ENCODE measurements around the gene SMARCA4. TPM values are rescaled to one million over a fixed set of nuclear protein-coding genes. Genes with fewer than 3 reads are reported as not detected.
A peak's percentile ranks its signal among the peaks of the same experiment; 100 is the strongest.

SMARCA4 gene
- polyA plus RNA-seq (2013, experiment 1 of 2): 200 TPM
- polyA plus RNA-seq (2013, experiment 2 of 2): 168 TPM

- Histone ChIP-seq H3K27ac (ENCODE audit: low read depth, low read length, severe bottlenecking) (peak within 1 kb of the TSS; percentile 95), H3K4me3 (ENCODE audit: extremely low read depth, insufficient read depth, low read length, poor library complexity, severe bottlenecking) (peak within 1 kb of the TSS; percentile 95), H3K9me3 (ENCODE audit: control insufficient read depth, low read length) (no peaks in the 10 kb centered on the region), H3K4me1 (ENCODE audit: control insufficient read depth, insufficient read depth, low read length, poor library complexity, severe bottlenecking) (no peaks in the 10 kb centered on the region), H3K36me3 (ENCODE audit: control insufficient read depth, insufficient read depth, low read length) (peaks cover 18% of the 10 kb centered on the region)
- whole genome bisulfite sequencing, 2 experiments (ENCODE audit: insufficient coverage in 2 of 2): 2 to 3% methylated on average over 64 to 73 of the region's 100 CpGs
Measured at GRCh38 chr19:10960314-10961072, at the start of gene SMARCA4. Gene SMARCA4, plus strand, starts transcription at chr19:10961030. Its CDS starts 23,122 bp downstream, at chr19:10984152.

DNA sequence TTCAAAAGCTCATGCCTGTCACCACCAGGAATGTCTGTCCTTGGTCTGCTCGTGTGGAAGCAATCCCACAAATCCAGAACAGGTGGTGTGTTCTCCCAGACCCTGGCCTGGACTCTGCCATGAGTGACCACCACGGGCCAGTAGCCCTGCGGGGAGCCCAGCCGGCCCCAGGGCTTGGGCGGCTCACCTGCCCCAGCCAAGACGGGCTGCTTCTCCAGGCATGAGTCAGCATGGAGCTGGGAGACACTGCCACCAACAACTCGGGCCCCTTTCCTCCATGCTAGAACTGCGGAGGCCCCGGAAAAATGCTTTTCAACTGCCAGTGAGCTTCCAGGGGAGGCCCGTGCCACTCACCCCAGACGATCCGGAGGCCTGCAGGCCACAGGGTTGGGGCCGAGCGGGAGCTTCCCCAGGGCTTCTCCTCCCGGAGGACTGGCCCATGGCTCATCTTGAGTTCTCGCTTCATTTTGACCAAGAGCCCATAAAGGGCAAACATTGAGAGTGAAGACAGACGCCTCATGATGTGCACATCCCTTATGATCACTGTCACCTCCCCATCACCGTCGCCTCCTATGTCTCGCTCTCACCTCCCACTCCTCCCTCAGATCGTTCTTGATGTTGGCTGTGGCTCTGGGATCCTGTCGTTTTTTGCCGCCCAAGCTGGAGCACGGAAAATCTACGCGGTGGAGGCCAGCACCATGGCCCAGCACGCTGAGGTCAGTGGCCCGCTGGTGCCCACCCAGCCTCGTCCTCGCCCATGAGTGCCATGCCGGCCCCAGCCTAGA lies 49.1 kb upstream of the SMARCA4 start:
- Histone ChIP-seq H3K9me3 (ENCODE audit: control insufficient read depth, low read length) (no peaks in the 10 kb centered on the region), H3K36me3 (ENCODE audit: control insufficient read depth, insufficient read depth, low read length) (peaks cover 72% of the 10 kb centered on the region), H3K27ac (ENCODE audit: low read depth, low read length, severe bottlenecking) (no peak overlapping the region), H3K4me3 (ENCODE audit: extremely low read depth, insufficient read depth, low read length, poor library complexity, severe bottlenecking) (no peak overlapping the region), H3K4me1 (ENCODE audit: control insufficient read depth, insufficient read depth, low read length, poor library complexity, severe bottlenecking) (peaks cover 9% of the 10 kb centered on the region)
- 95 to 98% methylated on average over 27 to 31 of the region's 31 CpGs for WGBS, 2 experiments (ENCODE audit: insufficient coverage in 2 of 2)

DNA sequence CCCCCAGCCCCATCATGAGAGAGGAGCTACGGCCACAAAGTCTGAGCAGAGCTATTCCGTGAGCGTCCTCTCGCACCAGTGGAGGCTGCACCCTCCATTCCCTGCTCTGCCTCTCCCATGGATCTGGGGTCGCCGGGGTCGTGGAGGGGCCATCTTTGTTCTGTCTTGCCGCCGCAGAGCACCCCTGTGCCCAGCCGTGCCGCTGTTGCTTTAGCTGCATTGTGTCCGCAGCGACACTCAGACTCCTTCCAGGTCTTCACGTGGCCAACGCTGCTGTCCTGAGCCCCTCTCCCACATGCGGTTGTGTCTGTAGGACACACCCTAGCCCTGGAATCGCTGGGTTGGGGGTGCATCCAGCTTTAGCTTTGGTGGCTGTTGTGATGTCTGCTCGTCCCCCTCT lies 48.2 kb upstream of the SMARCA4 start:
- Histone ChIP-seq H3K4me1 (ENCODE audit: control insufficient read depth, insufficient read depth, low read length, poor library complexity, severe bottlenecking) (peaks cover 9% of the 10 kb centered on the region), H3K9me3 (ENCODE audit: control insufficient read depth, low read length) (no peaks in the 10 kb centered on the region), H3K4me3 (ENCODE audit: extremely low read depth, insufficient read depth, low read length, poor library complexity, severe bottlenecking) (no peak overlapping the region), H3K36me3 (ENCODE audit: control insufficient read depth, insufficient read depth, low read length) (peaks cover 73% of the 10 kb centered on the region), H3K27ac (ENCODE audit: low read depth, low read length, severe bottlenecking) (no peak overlapping the region)
- WGBS, 2 experiments (ENCODE audit: insufficient coverage in 2 of 2): 91 to 95% methylated on average over 17 to 18 of the region's 18 CpGs

GRCh38 chr19:10913716-10914340 lies 47.0 kb upstream of the SMARCA4 start:
- Histone ChIP-seq H3K4me3 (ENCODE audit: extremely low read depth, insufficient read depth, low read length, poor library complexity, severe bottlenecking) (no peak overlapping the region), H3K4me1 (ENCODE audit: control insufficient read depth, insufficient read depth, low read length, poor library complexity, severe bottlenecking) (peaks cover 9% of the 10 kb centered on the region), H3K9me3 (ENCODE audit: control insufficient read depth, low read length) (no peaks in the 10 kb centered on the region), H3K36me3 (ENCODE audit: control insufficient read depth, insufficient read depth, low read length) (peaks cover 71% of the 10 kb centered on the region), H3K27ac (ENCODE audit: low read depth, low read length, severe bottlenecking) (no peak overlapping the region)
- WGBS, 2 experiments (ENCODE audit: insufficient coverage in 2 of 2): 97 to 98% methylated on average over 20 to 22 of the region's 24 CpGs

- H3K27ac ChIP-seq (ENCODE audit: low read depth, low read length, severe bottlenecking): no peak overlapping the region
- peaks cover 73% of the 10 kb centered on the region for H3K36me3 ChIP-seq (ENCODE audit: control insufficient read depth, insufficient read depth, low read length)
- WGBS, 2 experiments (ENCODE audit: insufficient coverage in 2 of 2): 92 to 93% methylated on average over 17 of the region's 19 CpGs
- H3K9me3 ChIP-seq (ENCODE audit: control insufficient read depth, low read length): no peaks in the 10 kb centered on the region
- peaks cover 9% of the 10 kb centered on the region for H3K4me1 ChIP-seq (ENCODE audit: control insufficient read depth, insufficient read depth, low read length, poor library complexity, severe bottlenecking)
- no peak overlapping the region for H3K4me3 ChIP-seq (ENCODE audit: extremely low read depth, insufficient read depth, low read length, poor library complexity, severe bottlenecking)
Measured at GRCh38 chr19:10915130-10916091, 45.4 kb upstream of the SMARCA4 start.

- no peak overlapping the region for H3K4me3 ChIP-seq (ENCODE audit: extremely low read depth, insufficient read depth, low read length, poor library complexity, severe bottlenecking)
- peaks cover 73% of the 10 kb centered on the region for H3K36me3 ChIP-seq (ENCODE audit: control insufficient read depth, insufficient read depth, low read length)
- 90 to 100% methylated on average over 2 to 5 of the region's 6 CpGs for WGBS, 2 experiments (ENCODE audit: insufficient coverage in 2 of 2)
- no peaks in the 10 kb centered on the region for H3K9me3 ChIP-seq (ENCODE audit: control insufficient read depth, low read length)
- H3K4me1 ChIP-seq (ENCODE audit: control insufficient read depth, insufficient read depth, low read length, poor library complexity, severe bottlenecking): peaks cover 9% of the 10 kb centered on the region
- no peak overlapping the region for H3K27ac ChIP-seq (ENCODE audit: low read depth, low read length, severe bottlenecking)
Measured at GRCh38 chr19:10916602-10917001, 44.2 kb upstream of the SMARCA4 start.

GRCh38 chr19:10918359-10918758 lies 42.5 kb upstream of the SMARCA4 start:
- Histone ChIP-seq H3K9me3 (ENCODE audit: control insufficient read depth, low read length) (no peaks in the 10 kb centered on the region), H3K27ac (ENCODE audit: low read depth, low read length, severe bottlenecking) (no peak overlapping the region), H3K4me1 (ENCODE audit: control insufficient read depth, insufficient read depth, low read length, poor library complexity, severe bottlenecking) (peaks cover 9% of the 10 kb centered on the region), H3K36me3 (ENCODE audit: control insufficient read depth, insufficient read depth, low read length) (peaks cover 69% of the 10 kb centered on the region), H3K4me3 (ENCODE audit: extremely low read depth, insufficient read depth, low read length, poor library complexity, severe bottlenecking) (no peak overlapping the region)
- 90 to 91% methylated on average over 9 to 10 of the region's 11 CpGs for WGBS, 2 experiments (ENCODE audit: insufficient coverage in 2 of 2)

- WGBS, 2 experiments (ENCODE audit: insufficient coverage in 2 of 2): 95% methylated on average over 24 of the region's 26 CpGs
- Histone ChIP-seq H3K4me1 (ENCODE audit: control insufficient read depth, insufficient read depth, low read length, poor library complexity, severe bottlenecking) (peaks cover 9% of the 10 kb centered on the region), H3K9me3 (ENCODE audit: control insufficient read depth, low read length) (no peaks in the 10 kb centered on the region), H3K4me3 (ENCODE audit: extremely low read depth, insufficient read depth, low read length, poor library complexity, severe bottlenecking) (no peak overlapping the region), H3K27ac (ENCODE audit: low read depth, low read length, severe bottlenecking) (no peak overlapping the region), H3K36me3 (ENCODE audit: control insufficient read depth, insufficient read depth, low read length) (peaks cover 73% of the 10 kb centered on the region)
Measured at GRCh38 chr19:10919352-10920287, 41.2 kb upstream of the SMARCA4 start.

DNA sequence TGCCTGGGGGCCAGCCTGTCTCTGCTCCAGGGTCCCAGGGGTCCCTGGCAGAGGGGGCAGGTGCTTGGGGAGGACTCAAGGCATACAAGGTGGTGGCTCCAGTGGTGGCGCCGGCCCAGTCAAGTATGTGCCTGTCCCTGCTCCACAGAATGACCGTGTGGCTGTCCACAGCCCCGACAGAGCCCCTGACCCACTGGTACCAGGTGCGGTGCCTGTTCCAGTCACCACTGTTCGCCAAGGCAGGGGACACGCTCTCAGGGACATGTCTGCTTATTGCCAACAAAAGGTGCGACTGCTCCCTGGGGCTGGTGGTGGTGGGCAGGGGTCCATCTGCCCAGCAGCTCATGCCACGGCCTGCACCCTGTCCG lies 40.6 kb upstream of the SMARCA4 start:
- H3K9me3 ChIP-seq (ENCODE audit: control insufficient read depth, low read length): no peaks in the 10 kb centered on the region
- no peak overlapping the region for H3K27ac ChIP-seq (ENCODE audit: low read depth, low read length, severe bottlenecking)
- 96 to 97% methylated on average over 8 to 10 of the region's 10 CpGs for WGBS, 2 experiments (ENCODE audit: insufficient coverage in 2 of 2)
- peaks cover 6% of the 10 kb centered on the region for H3K4me1 ChIP-seq (ENCODE audit: control insufficient read depth, insufficient read depth, low read length, poor library complexity, severe bottlenecking)
- peaks cover 77% of the 10 kb centered on the region for H3K36me3 ChIP-seq (ENCODE audit: control insufficient read depth, insufficient read depth, low read length)
- no peak overlapping the region for H3K4me3 ChIP-seq (ENCODE audit: extremely low read depth, insufficient read depth, low read length, poor library complexity, severe bottlenecking)
